COR-L47 (cell line): ENCODE results near the gene SAP130.

Experiments
- DNase-seq: peaks from one replicate; lab custom pipeline; 2025; lab: John Stamatoyannopoulos, UW

The SAP130 gene

GRCh38 chr2:128027801-128028667, at the start of gene SAP130:
Gene SAP130, minus strand, starts transcription at chr2:128028059. Its CDS starts 1,767 bp downstream, at chr2:128026292.
- DNase-seq, result peak; percentile 94

- no peak for DNase-seq
These were observed 48.7 kb upstream of the SAP130 start for GRCh38 chr2:128076461-128077106.

- no peak for DNase-seq
These were observed 45.4 kb upstream of the SAP130 start for GRCh38 chr2:128073278-128073677.

- no peak for DNase-seq
These were observed 41.9 kb upstream of the SAP130 start for GRCh38 chr2:128069769-128070168.

- DNase-seq, result no peak
These were observed 36.5 kb upstream of the SAP130 start for GRCh38 chr2:128064353-128064752.

GRCh38 chr2:128062571-128062970, 34.7 kb upstream of the SAP130 start:
- no peak for DNase-seq

GRCh38 chr2:128058114-128058513, 30.3 kb upstream of the SAP130 start:
- DNase-seq, result no peak

GRCh38 chr2:128057334-128057733, 29.5 kb upstream of the SAP130 start:
- DNase-seq, result no peak

GRCh38 chr2:128054104-128054885, 26.4 kb upstream of the SAP130 start:
- DNase-seq, result no peak

- no peak for DNase-seq
These were observed 25.5 kb upstream of the SAP130 start for GRCh38 chr2:128053331-128053730.

GRCh38 chr2:128043041-128043440, 15.2 kb upstream of the SAP130 start:
- no peak for DNase-seq

- DNase-seq, result no peak
These were observed 13.7 kb upstream of the SAP130 start for GRCh38 chr2:128041561-128041960.

- no peak for DNase-seq
These were observed 12.4 kb upstream of the SAP130 start for GRCh38 chr2:128040166-128040771.

- DNase-seq, result no peak
These were observed 11.7 kb upstream of the SAP130 start for GRCh38 chr2:128039535-128039934.

- DNase-seq, result no peak
These were observed 10.6 kb upstream of the SAP130 start for GRCh38 chr2:128038411-128038810.

GRCh38 chr2:128037649-128038048, 9.8 kb upstream of the SAP130 start:
- no peak for DNase-seq

GRCh38 chr2:128036748-128037607, 9.1 kb upstream of the SAP130 start:
- no peak for DNase-seq

- no peak for DNase-seq
These were observed 4.2 kb upstream of the SAP130 start for GRCh38 chr2:128032092-128032491.

- DNase-seq, result no peak
These were observed 802 bp upstream of the SAP130 start for GRCh38 chr2:128028668-128029054.

GRCh38 chr2:128027278-128027800, 520 bp downstream of the SAP130 start:
- DNase-seq, result peak; percentile 95
